Islet of Langerhans (tissue), 1 donor: ENCODE results near the gene GALT.
"Not testable (repeated sequence)": the region's sequence is repeated elsewhere in the genome, so short reads cannot be mapped to it uniquely, and the experiment has no call there.

Experiments
- FAIRE-seq: peaks from one replicate; lab custom pipeline; 2011; peaks lifted over from hg19 to GRCh38; lab: Jason Lieb, UNC

GALT gene

GRCh38 chr9:34627716-34628655 lies 18.5 kb upstream of the GALT start:
- FAIRE-seq, result no peak

DNA sequence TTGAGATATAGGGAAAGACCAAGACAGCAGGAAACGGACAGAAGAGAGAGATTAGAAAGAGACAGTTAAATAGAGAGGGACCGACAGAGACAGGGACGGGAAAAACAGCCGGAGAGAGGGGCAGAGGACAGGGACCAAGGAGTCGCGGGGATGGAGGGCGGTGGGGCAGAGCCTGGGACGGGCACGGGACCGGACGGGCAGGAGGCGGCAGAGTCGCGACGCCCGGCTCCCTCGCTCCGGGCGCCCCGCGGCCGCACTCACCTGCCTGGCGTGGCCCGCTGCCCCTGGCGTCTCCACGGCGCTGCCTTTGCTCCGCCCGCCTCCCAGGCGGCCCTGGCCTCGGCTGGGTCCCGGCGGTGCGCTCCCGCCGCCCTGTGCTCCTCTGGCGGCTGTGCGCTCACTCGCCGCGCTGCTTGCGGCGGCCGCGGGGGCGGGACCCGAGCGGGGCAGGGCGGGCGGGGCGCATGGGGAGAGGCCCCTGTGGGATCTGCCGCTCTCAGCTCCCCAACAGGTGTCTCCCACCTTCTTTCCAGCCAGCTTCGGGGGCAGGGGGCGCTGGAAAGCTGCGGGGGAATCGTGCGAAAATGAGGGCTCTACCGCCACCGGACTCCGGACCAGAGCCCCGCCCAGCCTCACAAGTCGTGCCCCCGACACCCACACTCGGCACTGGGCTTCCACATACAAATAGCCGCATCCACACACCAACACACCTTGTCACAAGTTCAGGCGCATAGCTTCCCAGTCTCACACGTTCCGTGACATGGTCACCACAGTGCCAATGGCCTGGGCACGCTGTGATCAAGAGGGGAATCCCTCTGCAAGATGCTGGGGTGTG lies 17.6 kb upstream of the GALT start, which contains the start of gene ARID3C:
TSS of gene ARID3C (minus strand) at position 411 of the 835 bp plus-strand sequence. CDS start 1,052 bp downstream, outside the sequence.
- no peak for FAIRE-seq

GRCh38 chr9:34629491-34629808 lies 17.0 kb upstream of the GALT start:
- no peak for FAIRE-seq

GRCh38 chr9:34630402-34631154 lies 15.9 kb upstream of the GALT start:
- FAIRE-seq, result no peak

- FAIRE-seq, result no peak
Measured at GRCh38 chr9:34633166-34633565, 13.3 kb upstream of the GALT start.

DNA sequence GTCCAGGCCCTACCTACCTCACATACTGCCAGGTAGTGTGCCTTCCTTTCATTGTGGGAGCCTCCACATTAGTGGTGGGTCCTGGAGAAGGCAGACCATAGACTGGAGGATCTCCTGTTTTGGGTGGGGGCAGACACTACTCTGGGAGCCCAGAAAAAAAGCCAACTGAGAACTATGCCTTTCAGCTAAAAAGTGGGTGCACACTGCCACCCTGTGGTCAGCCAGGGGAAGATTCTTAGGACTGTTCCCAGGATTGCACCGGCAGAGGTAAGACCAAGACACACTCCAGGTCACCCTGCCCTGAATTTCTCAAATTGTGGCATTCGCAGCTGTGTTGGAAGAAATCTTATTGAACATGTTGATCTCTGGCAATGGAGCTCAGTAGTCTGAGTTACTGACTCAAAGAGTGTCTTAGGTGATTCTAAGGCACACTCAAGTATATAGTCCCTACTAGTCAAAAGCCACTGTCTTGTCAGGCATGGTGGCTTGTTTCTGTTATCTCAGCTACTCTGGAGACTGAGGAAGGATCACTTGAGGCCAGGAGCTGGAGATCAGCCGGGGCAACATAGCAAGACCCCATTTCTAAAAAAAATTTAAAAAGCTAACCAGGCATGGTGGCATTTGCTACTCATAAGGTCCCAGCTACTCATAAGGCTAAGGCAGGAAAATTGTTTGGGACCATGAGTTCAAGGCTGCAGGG lies 12.5 kb upstream of the GALT start:
- FAIRE-seq, result peak; percentile 93

- FAIRE-seq, result no peak
Measured at GRCh38 chr9:34634551-34635248, 11.8 kb upstream of the GALT start.

DNA sequence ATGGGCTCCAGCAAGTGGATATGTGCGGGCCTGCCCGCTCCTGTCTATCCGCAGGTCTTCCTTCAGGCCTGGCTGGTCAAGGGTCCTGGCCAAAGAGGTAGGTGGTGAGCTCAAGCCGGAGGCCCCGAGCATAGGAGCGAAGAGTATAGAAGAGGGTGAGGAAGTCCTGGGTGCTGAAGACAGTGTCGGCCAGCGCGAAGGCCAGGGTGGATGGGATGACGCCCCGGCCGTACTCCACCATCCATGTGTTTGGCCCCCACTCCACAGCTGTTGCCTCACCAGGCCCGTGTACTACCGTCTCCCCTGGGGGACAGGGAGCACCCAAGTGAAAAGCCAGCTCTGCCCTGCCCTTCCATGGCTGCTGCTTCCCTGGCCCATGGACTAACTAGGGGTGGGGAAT lies 10.9 kb upstream of the GALT start:
- FAIRE-seq, result no peak

DNA sequence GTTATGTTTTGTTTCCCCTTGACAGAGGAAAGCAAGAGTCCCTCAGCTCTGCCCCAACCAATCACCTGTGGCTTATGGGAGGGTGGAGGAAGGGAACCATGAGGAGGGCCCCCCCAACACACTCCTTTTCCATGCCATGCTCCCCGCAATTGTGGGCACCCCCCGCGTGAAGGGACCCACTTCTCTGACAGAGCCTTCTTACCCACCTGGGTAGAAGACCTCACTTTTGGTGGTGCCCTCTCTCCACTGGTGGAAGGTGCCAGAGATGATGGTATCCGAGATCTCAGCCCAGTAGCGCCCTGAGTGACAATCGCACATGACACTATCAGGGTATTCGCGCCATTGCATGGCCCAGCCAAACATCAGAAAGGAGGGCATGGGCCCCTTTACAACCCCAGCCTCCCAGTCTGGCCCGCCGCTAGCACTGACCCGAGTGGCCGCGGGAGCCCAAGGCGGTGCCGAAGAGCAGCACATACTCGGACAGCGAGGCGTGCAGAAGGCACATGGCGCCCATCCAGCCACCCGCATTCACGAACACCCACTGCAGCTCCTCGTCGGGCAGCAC lies 9.6 kb upstream of the GALT start:
- FAIRE-seq, result no peak

GRCh38 chr9:34637356-34638137 lies 8.9 kb upstream of the GALT start, which contains the start of gene SIGMAR1:
TSS of gene SIGMAR1 (minus strand) at chr9:34637787. CDS start at chr9:34637697, 90 bp downstream.
- FAIRE-seq, result no peak

- no peak for FAIRE-seq
Measured at GRCh38 chr9:34638138-34638445, 8.4 kb upstream of the GALT start.

- FAIRE-seq, result not testable (repeated sequence)
Measured at GRCh38 chr9:34639322-34639721, 7.2 kb upstream of the GALT start.

GRCh38 chr9:34642679-34643078 lies 3.8 kb upstream of the GALT start:
- no peak for FAIRE-seq

- no peak for FAIRE-seq
Measured at GRCh38 chr9:34644766-34645314, 1.6 kb upstream of the GALT start.

GRCh38 chr9:34647084-34647403 lies 569 bp downstream of the GALT start:
- FAIRE-seq, result no peak

DNA sequence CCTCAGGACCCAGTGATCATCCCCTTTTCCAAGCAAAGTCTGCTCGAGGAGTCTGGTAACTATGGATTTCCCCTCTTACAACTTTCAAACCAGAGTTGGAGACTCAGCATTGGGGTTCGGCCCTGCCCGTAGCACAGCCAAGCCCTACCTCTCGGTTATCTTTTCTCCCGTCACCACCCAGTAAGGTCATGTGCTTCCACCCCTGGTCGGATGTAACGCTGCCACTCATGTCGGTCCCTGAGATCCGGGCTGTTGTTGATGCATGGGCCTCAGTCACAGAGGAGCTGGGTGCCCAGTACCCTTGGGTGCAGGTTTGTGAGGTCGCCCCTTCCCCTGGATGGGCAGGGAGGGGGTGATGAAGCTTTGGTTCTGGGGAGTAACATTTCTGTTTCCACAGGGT lies 1.2 kb downstream of the GALT start:
- no peak for FAIRE-seq

DNA sequence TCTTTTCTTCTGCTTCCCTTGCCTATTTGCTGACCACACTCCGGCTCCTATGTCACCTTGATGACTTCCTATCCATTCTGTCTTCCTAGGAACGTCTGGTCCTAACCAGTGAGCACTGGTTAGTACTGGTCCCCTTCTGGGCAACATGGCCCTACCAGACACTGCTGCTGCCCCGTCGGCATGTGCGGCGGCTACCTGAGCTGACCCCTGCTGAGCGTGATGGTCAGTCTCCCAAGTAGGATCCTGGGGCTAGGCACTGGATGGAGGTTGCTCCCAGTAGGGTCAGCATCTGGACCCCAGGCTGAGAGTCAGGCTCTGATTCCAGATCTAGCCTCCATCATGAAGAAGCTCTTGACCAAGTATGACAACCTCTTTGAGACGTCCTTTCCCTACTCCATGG lies 2.2 kb downstream of the GALT start:
- no peak for FAIRE-seq

DNA sequence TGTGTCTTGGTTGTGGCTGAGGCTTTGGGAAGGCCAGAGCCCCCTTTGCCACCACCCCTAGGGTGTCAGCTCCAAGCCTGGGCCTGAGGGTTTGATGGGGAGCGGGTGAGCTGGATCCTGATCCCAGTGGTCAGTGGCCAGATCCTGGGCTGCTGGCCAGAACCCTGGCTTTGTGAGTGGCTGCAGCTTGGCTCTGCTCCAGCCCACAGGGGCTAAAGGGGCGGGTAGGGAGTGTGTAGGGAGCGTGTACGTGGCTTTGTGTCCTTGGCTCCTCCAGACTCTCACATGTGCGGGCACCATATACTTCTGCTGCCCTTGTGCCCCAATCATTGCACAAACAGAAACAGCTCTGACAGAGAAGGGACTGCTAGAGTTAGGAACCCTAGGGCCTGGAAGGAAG lies 4.3 kb downstream of the GALT start:
- FAIRE-seq, result no peak

DNA sequence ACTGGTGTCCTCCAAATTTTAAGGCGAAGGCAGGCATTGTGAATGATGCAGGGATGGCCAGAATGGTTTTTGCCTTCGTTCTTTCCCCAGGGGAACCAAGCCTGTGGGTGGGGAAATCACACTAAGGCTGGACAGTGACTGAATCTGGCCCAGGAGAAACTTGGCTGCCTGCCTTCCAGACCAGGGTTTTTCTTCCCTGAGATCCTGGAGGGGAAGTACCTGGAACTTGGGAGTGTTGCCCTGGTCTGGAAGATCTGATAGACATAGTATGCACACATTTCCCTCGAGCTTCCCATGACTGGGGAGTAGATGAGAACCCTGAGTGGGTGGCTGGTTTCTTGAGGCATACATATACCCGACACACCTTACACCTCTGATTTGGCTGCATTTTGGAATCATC lies 4.8 kb downstream of the GALT start:
- no peak for FAIRE-seq
